Chondrocyte (in vitro differentiated cells): ENCODE data around the gene IL12RB2. TPM values are rescaled to one million over a fixed set of nuclear protein-coding genes. Genes with fewer than 3 reads are reported as not detected.

Experiments
- DNase-seq: peaks from one replicate; pipeline ENCODE4 v3.0.0; 2021; ENCODE audit warnings: mixed read lengths, low spot score
- H3K27ac Mint-ChIP-seq: one replicate; pipeline ENCODE4 v1.8.0; 2021; ENCODE audit warnings: mild to moderate bottlenecking, moderate library complexity, mixed read lengths; ENCODE audit not compliant: unreplicated experiment
- H3K27me3 Mint-ChIP-seq: 2 replicates; pipeline ENCODE4 v1.8.0; 2021; ENCODE audit warnings: low read depth, mixed read lengths
- H3K36me3 Mint-ChIP-seq: 2 replicates; pipeline ENCODE4 v1.8.0; 2021; ENCODE audit warnings: low read depth, mixed read lengths
- H3K4me1 Mint-ChIP-seq: 2 replicates; pipeline ENCODE4 v1.8.0; 2021; ENCODE audit warnings: low read depth, mild to moderate bottlenecking, mixed read lengths
- H3K4me3 Mint-ChIP-seq: one replicate; pipeline ENCODE4 v1.8.0; 2021; ENCODE audit warnings: mild to moderate bottlenecking, moderate library complexity, mixed read lengths; ENCODE audit not compliant: unreplicated experiment
- H3K9me3 Mint-ChIP-seq: 2 replicates; pipeline ENCODE4 v1.8.0; 2021; ENCODE audit warnings: low read depth, mixed read lengths
- CTCF ChIP-seq: fragments of 200-600 bp; sonication (generic); IDR thresholded peaks from 2 replicates; pipeline ENCODE4 v1.5.0; 2021; ENCODE audit warnings: antibody characterized with exemption, mild to moderate bottlenecking, moderate library complexity
- total RNA-seq: library from RNA; stranded (reverse); gene quantifications from 3 replicates; pipeline ENCODE4 v1.2.1, GENCODE V29; 2021

The IL12RB2 gene
- total RNA-seq, 1 donor from 2014 or later = not detected

GRCh38 chr1:67371043-67371442 lies 63.4 kb downstream of the IL12RB2 start:
- H3K4me3 Mint-ChIP-seq = no peak overlapping the region

GRCh38 chr1:67371681-67372080 lies 64.0 kb downstream of the IL12RB2 start:
- TF ChIP-seq CTCF = no peak
- Mint-ChIP-seq H3K9me3 (no peaks in the 10 kb centered on the region), H3K4me1 (peaks cover 8% of the 10 kb centered on the region), H3K27me3 (no peaks in the 10 kb centered on the region), H3K4me3 (no peak overlapping the region), H3K36me3 (no peaks in the 10 kb centered on the region), H3K27ac (no peak overlapping the region)
- no peak for DNase-seq

More at GRCh38 chr1:67371043-67371442, 63.4 kb downstream of the IL12RB2 start:
- H3K27ac Mint-ChIP-seq = no peak overlapping the region
- H3K27me3 Mint-ChIP-seq = no peaks in the 10 kb centered on the region
- no peaks in the 10 kb centered on the region for H3K9me3 Mint-ChIP-seq
- H3K36me3 Mint-ChIP-seq = no peaks in the 10 kb centered on the region
- TF ChIP-seq CTCF = no peak
- DNase-seq = no peak
- peaks cover 8% of the 10 kb centered on the region for H3K4me1 Mint-ChIP-seq

GRCh38 chr1:67372136-67372535 lies 64.5 kb downstream of the IL12RB2 start:
- TF ChIP-seq CTCF = no peak
- peaks cover 7% of the 10 kb centered on the region for H3K4me1 Mint-ChIP-seq
- H3K4me3 Mint-ChIP-seq = no peak overlapping the region
- H3K36me3 Mint-ChIP-seq = no peaks in the 10 kb centered on the region
- DNase-seq = no peak
- no peaks in the 10 kb centered on the region for H3K27me3 Mint-ChIP-seq
- no peaks in the 10 kb centered on the region for H3K9me3 Mint-ChIP-seq
- no peak overlapping the region for H3K27ac Mint-ChIP-seq

GRCh38 chr1:67372898-67373297 lies 65.2 kb downstream of the IL12RB2 start:
- Mint-ChIP-seq H3K27me3 (no peaks in the 10 kb centered on the region), H3K9me3 (no peaks in the 10 kb centered on the region), H3K4me3 (no peak overlapping the region), H3K36me3 (no peaks in the 10 kb centered on the region), H3K4me1 (peaks cover 2% of the 10 kb centered on the region), H3K27ac (no peak overlapping the region)
- no peak for DNase-seq
- TF ChIP-seq CTCF = no peak

GRCh38 chr1:67376381-67376780 lies 68.7 kb downstream of the IL12RB2 start:
- H3K4me3 Mint-ChIP-seq = no peak overlapping the region
- no peaks in the 10 kb centered on the region for H3K4me1 Mint-ChIP-seq
- TF ChIP-seq CTCF = no peak
- no peaks in the 10 kb centered on the region for H3K9me3 Mint-ChIP-seq
- DNase-seq = no peak
- H3K36me3 Mint-ChIP-seq = peaks cover 1% of the 10 kb centered on the region
- no peaks in the 10 kb centered on the region for H3K27me3 Mint-ChIP-seq
- H3K27ac Mint-ChIP-seq = no peak overlapping the region
